GM10266 (cell line): ENCODE measurements around the gene ACIN1.
A peak's percentile ranks its signal among the peaks of the same experiment; 100 is the strongest.

ENCODE experiments used
- DNase-seq: peaks from one replicate; pipeline ENCODE4 v3.0.0; 2012; ENCODE audit errors: extremely low spot score
- TF ChIP-seq, protein P1 (sequence below): IDR thresholded peaks from 2 replicates; pipeline ENCODE4 v1.5.1; 2012; ENCODE audit warnings: mild to moderate bottlenecking, low read depth; ENCODE audit not compliant: control insufficient read depth, insufficient read depth; ENCODE audit errors: missing control alignments

Gene ACIN1

DNA sequence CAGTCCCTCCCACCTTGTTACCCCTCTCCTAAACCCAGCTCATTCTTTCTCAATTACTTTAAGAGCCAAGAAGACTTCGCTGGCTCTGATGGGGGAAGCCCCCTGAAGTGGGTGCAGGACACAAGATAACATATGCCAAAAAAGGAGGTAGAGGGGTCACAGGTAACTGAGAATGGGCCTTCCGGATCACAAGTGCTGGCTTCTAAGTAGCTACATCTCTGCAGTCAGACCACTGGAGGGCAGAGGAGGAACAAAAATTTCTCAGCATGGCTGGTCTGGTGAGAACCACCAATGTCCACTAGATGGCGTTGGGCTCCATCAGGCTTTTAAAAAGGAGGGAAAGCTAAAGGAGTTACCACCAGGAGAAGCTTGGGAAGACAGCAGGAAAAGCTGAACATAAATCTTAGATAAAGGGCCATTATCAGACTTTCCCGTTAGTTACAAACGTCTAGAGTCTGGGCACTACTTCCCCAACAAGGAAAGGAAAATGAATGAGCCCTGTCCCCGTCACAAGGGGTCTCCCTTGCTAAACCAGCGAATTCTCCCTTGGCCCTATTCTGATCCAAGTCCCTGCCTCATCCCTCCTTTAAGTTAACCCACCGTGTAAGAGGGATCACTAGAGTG is 26.0 kb downstream of the ACIN1 start:
- TF ChIP-seq, protein P1, sequence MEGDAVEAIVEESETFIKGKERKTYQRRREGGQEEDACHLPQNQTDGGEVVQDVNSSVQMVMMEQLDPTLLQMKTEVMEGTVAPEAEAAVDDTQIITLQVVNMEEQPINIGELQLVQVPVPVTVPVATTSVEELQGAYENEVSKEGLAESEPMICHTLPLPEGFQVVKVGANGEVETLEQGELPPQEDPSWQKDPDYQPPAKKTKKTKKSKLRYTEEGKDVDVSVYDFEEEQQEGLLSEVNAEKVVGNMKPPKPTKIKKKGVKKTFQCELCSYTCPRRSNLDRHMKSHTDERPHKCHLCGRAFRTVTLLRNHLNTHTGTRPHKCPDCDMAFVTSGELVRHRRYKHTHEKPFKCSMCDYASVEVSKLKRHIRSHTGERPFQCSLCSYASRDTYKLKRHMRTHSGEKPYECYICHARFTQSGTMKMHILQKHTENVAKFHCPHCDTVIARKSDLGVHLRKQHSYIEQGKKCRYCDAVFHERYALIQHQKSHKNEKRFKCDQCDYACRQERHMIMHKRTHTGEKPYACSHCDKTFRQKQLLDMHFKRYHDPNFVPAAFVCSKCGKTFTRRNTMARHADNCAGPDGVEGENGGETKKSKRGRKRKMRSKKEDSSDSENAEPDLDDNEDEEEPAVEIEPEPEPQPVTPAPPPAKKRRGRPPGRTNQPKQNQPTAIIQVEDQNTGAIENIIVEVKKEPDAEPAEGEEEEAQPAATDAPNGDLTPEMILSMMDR = peak; percentile 98

DNA sequence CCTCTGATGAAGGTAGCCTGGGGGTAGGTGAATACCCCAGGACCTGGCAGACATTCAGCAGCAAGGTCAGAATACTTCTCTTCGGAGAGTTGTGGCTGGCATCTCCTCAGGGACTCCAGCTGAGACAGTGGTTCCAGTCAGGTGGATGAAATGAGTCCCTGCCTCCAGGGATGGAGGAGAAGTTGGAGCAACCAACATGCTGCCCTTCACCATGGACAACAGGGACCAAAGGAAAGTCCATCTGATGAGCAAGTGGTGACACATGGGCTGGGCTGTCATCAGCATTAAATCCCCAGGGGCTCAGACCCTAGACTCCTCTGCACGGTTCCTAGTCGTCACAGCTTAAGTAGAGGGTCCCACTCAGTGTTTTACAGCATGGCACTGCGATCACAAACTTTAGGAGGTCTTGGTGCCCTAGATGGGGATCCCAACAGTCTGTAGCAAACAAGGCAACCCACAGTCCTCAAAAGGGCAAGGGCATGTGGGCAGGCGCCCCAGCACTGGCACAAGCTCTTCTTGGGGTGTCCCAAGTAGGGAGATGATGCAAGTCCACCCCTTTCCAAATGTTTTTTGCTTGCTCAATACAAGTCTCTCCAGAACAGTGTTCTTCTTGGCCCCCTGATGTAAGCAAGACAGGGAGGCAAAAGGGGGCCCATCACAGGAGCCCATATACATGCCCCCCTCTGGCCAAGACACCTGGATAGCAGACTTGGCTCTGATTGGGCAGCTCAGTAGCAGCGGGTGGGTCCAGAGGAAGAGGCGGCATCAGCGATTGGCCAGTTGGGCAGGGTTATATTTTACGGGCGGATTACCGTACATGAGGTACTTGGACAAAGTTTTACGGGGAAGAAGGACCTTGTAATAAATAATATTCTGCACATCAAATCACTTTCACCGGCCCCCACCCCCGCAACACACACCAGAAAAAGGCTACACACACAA is 26.8 kb downstream of the ACIN1 start:
- TF ChIP-seq, protein P1 = no peak
- DNase-seq = peak; percentile 10

More for the DNA sequence above, 26.0 kb downstream of the ACIN1 start:
- DNase-seq = peak; percentile 90

DNA sequence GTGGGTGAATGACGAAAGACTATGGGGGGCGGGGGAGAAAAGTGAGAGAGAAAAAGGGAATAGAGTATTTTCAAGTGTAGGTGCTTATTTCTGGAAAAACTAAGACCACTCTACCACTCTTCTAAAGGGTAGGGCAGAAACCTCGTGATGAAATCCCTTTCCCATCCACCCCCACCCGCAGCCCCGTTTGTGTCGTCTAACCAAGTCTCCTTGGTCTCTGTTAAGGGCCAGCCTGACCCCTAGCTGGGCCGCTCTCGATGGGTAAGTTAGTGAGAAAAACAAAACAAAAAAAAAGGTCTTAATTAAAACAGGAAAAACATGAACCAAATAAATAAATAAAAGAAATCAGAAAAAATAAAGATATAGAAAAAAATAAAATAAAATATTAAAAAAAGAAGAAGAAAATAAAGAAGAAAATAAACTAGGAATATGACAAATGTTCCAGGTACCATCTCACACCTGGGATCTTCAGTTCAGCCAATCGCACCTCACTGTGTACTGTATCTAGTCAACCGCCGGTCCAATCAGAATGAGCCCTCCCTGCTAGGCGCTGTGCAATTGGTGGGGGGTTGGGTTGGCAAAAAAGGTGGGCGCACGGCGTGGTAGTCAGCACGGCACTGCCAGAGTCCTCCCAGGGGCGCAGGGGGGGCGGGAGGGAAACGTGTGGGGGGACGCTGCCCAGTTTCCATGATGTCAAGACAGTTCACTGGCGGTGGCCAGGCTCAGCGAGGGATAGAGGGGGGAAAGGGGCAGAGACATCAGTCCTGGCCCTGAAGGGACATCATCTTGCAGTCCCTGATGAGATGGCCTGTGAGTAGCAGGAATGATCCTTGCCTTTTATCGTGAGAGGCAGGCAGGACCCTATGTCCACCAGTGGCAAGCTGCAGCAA is 27.8 kb downstream of the ACIN1 start:
- peak; percentile 8 for DNase-seq
- TF ChIP-seq, protein P1 = no peak

DNA sequence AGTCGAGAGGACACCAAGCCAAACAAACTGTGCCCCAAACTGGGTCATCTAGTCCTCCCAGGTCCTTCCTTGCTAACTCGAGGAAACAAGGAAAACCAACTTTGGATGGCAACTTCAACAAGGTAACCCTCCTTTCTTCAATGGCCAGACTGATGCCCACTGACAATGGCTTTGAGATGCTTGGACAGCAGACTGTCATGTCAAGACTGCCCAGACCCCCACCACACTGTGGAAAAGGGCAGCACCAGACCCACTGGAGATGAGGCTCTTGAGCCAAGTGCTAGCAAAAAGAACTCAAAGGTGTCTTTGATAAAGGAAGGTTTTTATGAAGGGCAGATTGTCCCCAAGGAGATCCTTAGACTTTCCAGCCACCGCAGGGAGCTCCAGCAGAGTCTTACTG is 28.6 kb downstream of the ACIN1 start:
- no peak for DNase-seq

DNA sequence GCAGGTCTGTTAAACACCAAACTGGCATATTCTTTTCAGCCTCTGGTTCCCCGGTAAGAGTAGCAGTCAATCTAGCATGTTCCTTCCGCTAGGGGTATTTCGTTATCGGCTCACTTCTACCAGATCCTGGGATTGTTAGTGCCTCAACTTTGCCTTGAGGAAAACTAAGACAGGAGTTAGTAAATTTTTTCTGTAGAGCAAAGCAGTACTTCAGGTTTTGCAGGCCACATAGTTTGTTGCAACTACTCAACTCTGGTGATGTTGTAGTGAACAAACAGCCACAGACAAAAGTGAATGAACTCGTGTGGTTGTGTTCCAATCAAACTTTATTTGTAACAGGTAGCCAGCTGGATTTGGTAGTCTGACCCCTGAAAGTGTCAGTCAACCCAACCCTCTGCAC is 31.3 kb downstream of the ACIN1 start:
- DNase-seq = no peak
- TF ChIP-seq, protein P1 = no peak

More for the DNA sequence above, 28.6 kb downstream of the ACIN1 start:
- TF ChIP-seq, protein P1 = no peak

DNA sequence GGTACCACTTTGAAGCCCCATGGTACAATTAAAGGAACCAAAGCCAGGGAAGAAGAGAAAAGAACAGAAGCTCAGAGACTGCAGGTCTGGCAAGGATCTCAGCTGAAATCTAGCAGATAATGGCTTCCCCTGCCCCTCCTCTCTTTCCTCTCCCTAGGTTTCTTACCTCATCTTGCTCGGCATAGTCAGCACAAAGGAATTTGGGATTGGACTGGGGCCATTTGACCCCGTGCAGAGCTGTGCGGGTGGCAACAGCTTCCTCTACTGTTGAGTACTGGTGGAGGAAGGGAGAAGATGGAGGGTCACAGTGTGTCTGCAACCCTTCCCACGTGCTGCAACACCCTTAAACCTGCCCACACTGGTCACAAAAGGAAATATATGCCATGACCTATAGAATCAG is 32.9 kb downstream of the ACIN1 start:
- TF ChIP-seq, protein P1 = no peak
- no peak for DNase-seq
